Measurements from ENCODE around the gene SYNE2.
"Not testable (repeated sequence)": the region's sequence is repeated elsewhere in the genome, so short reads cannot be mapped to it uniquely, and the experiment has no call there.

- TF ChIP-seq POLR2A (IDR thresholded peaks at IDR 0.05); CTCF (IDR thresholded peaks at IDR 0.05 in 4 of 5, conservative IDR thresholded peaks at IDR 0.05 in 1 of 5): not testable (repeated sequence)
Observed at GRCh38 chr14:64037869-64038745, 185.3 kb downstream of the SYNE2 start.
